Measurements from ENCODE around the gene DYNLL2. TPM values are rescaled to one million over a fixed set of nuclear protein-coding genes. Genes with fewer than 3 reads are reported as not detected.
A peak's percentile ranks its signal among the peaks of the same experiment; 100 is the strongest.

Gene DYNLL2
- polyA plus RNA-seq, 3 donors: 0.30 to 9.9 (median 0.42) TPM

DNA sequence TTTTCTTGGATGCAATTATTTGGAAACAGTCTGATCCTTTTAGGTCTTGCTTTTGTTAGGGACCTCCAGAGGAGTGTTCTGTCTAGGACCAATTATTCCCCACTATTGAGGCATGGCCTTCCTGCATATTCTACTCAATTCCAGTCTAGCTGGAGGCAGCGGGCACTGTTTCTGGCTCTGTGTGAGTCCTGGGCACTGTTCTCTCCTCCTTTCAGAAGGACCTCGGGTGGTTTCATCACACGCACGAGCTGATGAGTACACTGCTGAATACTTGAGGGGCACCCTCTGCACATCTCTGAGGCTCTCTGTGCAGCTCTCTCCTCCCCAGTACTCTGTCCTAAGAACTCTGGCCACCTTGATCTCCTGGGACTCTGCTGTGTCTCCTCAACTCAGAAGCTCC, 30.7 kb downstream of the DYNLL2 start:
- peak overlapping the region in 1 of 7 donors; percentile 29 for H3K27ac Mint-ChIP-seq

DNA sequence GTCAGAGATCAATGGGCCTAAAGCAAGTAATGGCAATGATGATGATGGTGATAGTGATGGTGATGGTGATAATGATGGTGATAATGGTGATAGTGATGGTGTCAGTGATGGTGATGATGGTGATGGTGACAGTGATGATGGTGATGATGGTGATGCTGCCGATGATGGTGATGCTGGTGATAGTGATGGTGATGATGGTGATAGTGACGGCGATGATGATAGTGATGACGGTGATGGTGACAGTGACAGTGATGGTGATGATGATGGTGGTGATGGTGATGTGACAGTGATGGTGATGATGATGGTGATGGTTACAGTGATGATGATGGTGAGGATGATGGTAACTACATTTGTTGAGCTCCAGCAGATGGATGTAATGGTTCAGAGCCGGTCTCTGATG, 34.2 kb downstream of the DYNLL2 start:
- H3K4me2 ChIP-seq (replicated peaks; ENCODE audit: extremely low read depth, low read length, poor library complexity, severe bottlenecking): no peak overlapping the region
- H3K4me1 ChIP-seq (ENCODE audit: control insufficient read depth in 1 of 2, insufficient read depth in 2 of 2, low read length in 2 of 2): no peaks in the 10 kb centered on the region
- H3K9ac ChIP-seq (ENCODE audit: insufficient read depth, low read length, poor library complexity, severe bottlenecking): no peak overlapping the region
- H4K20me1 ChIP-seq (ENCODE audit: insufficient read depth, low read length): no peaks in the 10 kb centered on the region
- H2AFZ ChIP-seq (ENCODE audit: insufficient read depth, low read depth, low read length, poor library complexity, severe bottlenecking): no peak overlapping the region
- H3K27me3 Mint-ChIP-seq (ENCODE audit: low read depth in 3 of 3): peaks cover 6 to 24% (median 12%) of the 10 kb centered on the region in 3 donors
- peaks cover 2% of the 10 kb centered on the region for H3K4me1 Mint-ChIP-seq
- H3K27ac Mint-ChIP-seq: no peak overlapping the region
- 98% methylated on average over 5 of the region's 5 CpGs for WGBS (ENCODE audit: insufficient coverage)
- H3K4me3 ChIP-seq (replicated peaks in 1 of 3; ENCODE audit: low read depth in 2 of 3, low read length in 3 of 3): no peak overlapping the region
- H3K79me2 ChIP-seq (ENCODE audit: insufficient read depth, low read length): no peaks in the 10 kb centered on the region
- H3K9me3 ChIP-seq (replicated peaks in 1 of 2; ENCODE audit: control insufficient read depth in 1 of 2, insufficient read depth in 1 of 2, low read length in 2 of 2): no peaks in the 10 kb centered on the region
- H3K27ac ChIP-seq (ENCODE audit: low read depth in 1 of 2, low read length in 2 of 2): no peak overlapping the region
- intact Hi-C loops (cut with micrococcal nuclease): loop anchor here (10.0 kb wide), 3 partner anchors 253 to 983 kb away; no protein-coding TSS in a partner anchor
- no peak for TF ChIP-seq CTCF (IDR thresholded peaks at IDR 0.05)
- H3K36me3 ChIP-seq (replicated peaks in 1 of 2; ENCODE audit: control insufficient read depth in 1 of 2, insufficient read depth in 2 of 2, low read length in 2 of 2): no peaks in the 10 kb centered on the region
- H3K4me3 Mint-ChIP-seq: no peak overlapping the region
- H3K9me3 Mint-ChIP-seq: no peaks in the 10 kb centered on the region
- no peaks in the 10 kb centered on the region for H3K36me3 Mint-ChIP-seq
- DNase-seq: no peak
- peaks cover 2% of the 10 kb centered on the region in 2 donors for H3K27me3 ChIP-seq (ENCODE audit: control insufficient read depth in 2 of 2, insufficient read depth in 2 of 2, low read length in 2 of 2)

More for the DNA sequence above, 30.7 kb downstream of the DYNLL2 start:
- Histone ChIP-seq H3K4me2 (replicated peaks; ENCODE audit: extremely low read depth, low read length, poor library complexity, severe bottlenecking) (no peak overlapping the region), H3K79me2 (ENCODE audit: insufficient read depth, low read length) (no peaks in the 10 kb centered on the region), H2AFZ (ENCODE audit: insufficient read depth, low read depth, low read length, poor library complexity, severe bottlenecking) (no peak overlapping the region), H3K27ac (ENCODE audit: low read depth in 1 of 2, low read length in 2 of 2) (no peak overlapping the region), H3K36me3 (replicated peaks in 1 of 2; ENCODE audit: control insufficient read depth in 1 of 2, insufficient read depth in 2 of 2, low read length in 2 of 2) (no peaks in the 10 kb centered on the region), H3K27me3 (ENCODE audit: control insufficient read depth in 2 of 2, insufficient read depth in 2 of 2, low read length in 2 of 2) (peaks cover 2% of the 10 kb centered on the region in 2 donors), H3K9ac (ENCODE audit: insufficient read depth, low read length, poor library complexity, severe bottlenecking) (no peak overlapping the region), H4K20me1 (ENCODE audit: insufficient read depth, low read length) (no peaks in the 10 kb centered on the region), H3K9me3 (replicated peaks in 1 of 2; ENCODE audit: control insufficient read depth in 1 of 2, insufficient read depth in 1 of 2, low read length in 2 of 2) (no peaks in the 10 kb centered on the region), H3K4me1 (ENCODE audit: control insufficient read depth in 1 of 2, insufficient read depth in 2 of 2, low read length in 2 of 2) (no peaks in the 10 kb centered on the region), H3K4me3 (replicated peaks in 1 of 3; ENCODE audit: low read depth in 2 of 3, low read length in 3 of 3) (no peak overlapping the region)
- DNase-seq: no peak
- Mint-ChIP-seq H3K36me3 (no peaks in the 10 kb centered on the region), H3K27me3 (ENCODE audit: low read depth in 3 of 3) (peaks cover 6 to 19% (median 16%) of the 10 kb centered on the region in 3 donors), H3K4me3 (no peak overlapping the region), H3K4me1 (peaks cover 2% of the 10 kb centered on the region), H3K9me3 (no peaks in the 10 kb centered on the region)
- 95% methylated on average over 4 of the region's 4 CpGs for WGBS (ENCODE audit: insufficient coverage)
- TF ChIP-seq CTCF (IDR thresholded peaks at IDR 0.05): no peak
- intact Hi-C loops (cut with micrococcal nuclease): loop anchor here (5.0 to 10.0 kb wide), 5 partner anchors 249 to 987 kb away; no protein-coding TSS in a partner anchor

Data from CD14-positive monocyte (primary cell).